ENCODE data around the gene MYO6.

MYO6 gene

GRCh38 chr6:75766387-75766786 lies 17.3 kb downstream of the MYO6 start:
- no peak for DNase-seq (ENCODE audit: low read depth)

- DNase-seq (ENCODE audit: low read depth) = no peak
Measured at GRCh38 chr6:75770844-75771243, 21.8 kb downstream of the MYO6 start.

GRCh38 chr6:75775219-75775618 lies 26.2 kb downstream of the MYO6 start:
- no peak for DNase-seq (ENCODE audit: low read depth)

- DNase-seq (ENCODE audit: low read depth) = no peak
Measured at GRCh38 chr6:75776461-75776860, 27.4 kb downstream of the MYO6 start.

GRCh38 chr6:75778757-75779156 lies 29.7 kb downstream of the MYO6 start:
- no peak for DNase-seq (ENCODE audit: low read depth)

GRCh38 chr6:75786152-75786551 lies 37.1 kb downstream of the MYO6 start:
- DNase-seq (ENCODE audit: low read depth) = no peak

- no peak for DNase-seq (ENCODE audit: low read depth)
Measured at GRCh38 chr6:75788894-75789293, 39.9 kb downstream of the MYO6 start.

GRCh38 chr6:75791881-75792280 lies 42.8 kb downstream of the MYO6 start:
- no peak for DNase-seq (ENCODE audit: low read depth)

- DNase-seq (ENCODE audit: low read depth) = no peak
Measured at GRCh38 chr6:75794351-75794846, 45.4 kb downstream of the MYO6 start.

- no peak for DNase-seq (ENCODE audit: low read depth)
Measured at GRCh38 chr6:75794954-75795739, 46.1 kb downstream of the MYO6 start.

GRCh38 chr6:75796723-75797122 lies 47.7 kb downstream of the MYO6 start:
- DNase-seq (ENCODE audit: low read depth) = no peak

- no peak for DNase-seq (ENCODE audit: low read depth)
Measured at GRCh38 chr6:75800133-75800532, 51.1 kb downstream of the MYO6 start.

- DNase-seq (ENCODE audit: low read depth) = no peak
Measured at GRCh38 chr6:75800708-75801505, 51.9 kb downstream of the MYO6 start.

GRCh38 chr6:75802366-75802765 lies 53.3 kb downstream of the MYO6 start:
- DNase-seq (ENCODE audit: low read depth) = no peak

- no peak for DNase-seq (ENCODE audit: low read depth)
Measured at GRCh38 chr6:75808507-75808906, 59.5 kb downstream of the MYO6 start.

- no peak for DNase-seq (ENCODE audit: low read depth)
Measured at GRCh38 chr6:75812560-75812959, 63.5 kb downstream of the MYO6 start.

- no peak for DNase-seq (ENCODE audit: low read depth)
Measured at GRCh38 chr6:75813476-75814250, 64.6 kb downstream of the MYO6 start.

- DNase-seq (ENCODE audit: low read depth) = no peak
Measured at GRCh38 chr6:75815756-75816155, 66.7 kb downstream of the MYO6 start.

- no peak for DNase-seq (ENCODE audit: low read depth)
Measured at GRCh38 chr6:75818098-75818855, 69.2 kb downstream of the MYO6 start.

- no peak for DNase-seq (ENCODE audit: low read depth)
Measured at GRCh38 chr6:75819776-75820487, 70.9 kb downstream of the MYO6 start.

GRCh38 chr6:75824160-75824559 lies 75.1 kb downstream of the MYO6 start:
- DNase-seq (ENCODE audit: low read depth) = no peak
